ENCODE results near the gene TMC8.

DNA sequence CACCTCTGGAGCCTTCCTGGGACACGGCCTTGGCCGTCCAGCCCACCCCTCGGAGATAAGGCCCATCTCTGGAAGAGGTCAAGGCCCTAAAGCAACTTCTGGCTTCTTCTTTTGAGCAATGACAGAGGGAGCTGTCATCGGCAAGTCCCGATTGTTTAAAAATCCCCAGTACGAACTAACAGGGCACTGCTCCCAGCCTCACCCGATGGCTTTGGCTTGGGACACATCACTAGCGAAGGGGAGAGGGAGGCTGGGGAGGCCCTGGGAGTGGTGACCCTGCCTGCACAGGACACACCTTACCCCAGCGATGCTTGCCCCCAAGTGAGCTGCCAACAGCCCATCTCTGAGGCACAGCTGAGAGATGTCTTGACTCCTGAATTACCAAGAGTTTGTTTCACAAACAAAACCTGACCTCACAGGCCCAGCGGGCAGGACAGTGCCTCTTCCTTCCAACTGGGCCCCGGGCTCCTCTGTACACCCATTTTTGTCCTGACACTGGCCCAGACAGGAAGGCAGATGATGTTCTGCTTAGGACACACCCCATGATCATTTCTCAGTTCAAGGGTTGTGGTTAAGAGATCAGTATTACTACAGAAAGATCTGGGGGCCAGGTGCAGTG, 42.6 kb downstream of the TMC8 start:
- no peak for TF ChIP-seq CTCF (conservative IDR thresholded peaks at IDR 0.05; ENCODE audit: low read depth in 2 of 2)
- no peak; the same call in 1 of the 2 replicates for TF ChIP-seq POLR2AphosphoS5 (IDR thresholded peaks at IDR 0.05; ENCODE audit: low read depth)
- TF ChIP-seq EZH2 (IDR thresholded peaks at IDR 0.05; ENCODE audit: low read depth, unreplicated experiment) = no peak

Data from GM23338 (cell line).